ENCODE measurements around the gene CACNA1H. TPM values are rescaled to one million over a fixed set of nuclear protein-coding genes. Genes with fewer than 3 reads are reported as not detected.

The CACNA1H gene
- polyA plus RNA-seq, 1 experiment: 0.37 TPM

- Histone ChIP-seq H3K36me3 (ENCODE audit: control insufficient read depth, insufficient read depth, low read length) (no peaks in the 10 kb centered on the region), H3K4me3 (ENCODE audit: low read depth, low read length) (peak overlapping the region; percentile 31), H3K27me3 (ENCODE audit: control insufficient read depth, insufficient read depth, low read length) (peaks cover 10% of the 10 kb centered on the region)
- CTCF ChIA-PET: interaction anchor here (0.8 kb wide), 1 partner anchor 22 kb away, joined by 3 read pairs; no protein-coding TSS in a partner anchor
- no peak for TF ChIP-seq CTCF (IDR thresholded peaks at IDR 0.05; ENCODE audit: insufficient read depth, low read depth, low read length)
- no peak for DNase-seq (ENCODE audit: low read depth)
- POLR2A ChIA-PET: no interaction called here
Observed at GRCh38 chr16:1152123-1152638, 725 bp upstream of the CACNA1H start.

- Histone ChIP-seq H3K4me3 (ENCODE audit: low read depth, low read length) (no peak overlapping the region), H3K27me3 (ENCODE audit: control insufficient read depth, insufficient read depth, low read length) (peaks cover 10% of the 10 kb centered on the region), H3K36me3 (ENCODE audit: control insufficient read depth, insufficient read depth, low read length) (no peaks in the 10 kb centered on the region)
- TF ChIP-seq CTCF (IDR thresholded peaks at IDR 0.05; ENCODE audit: insufficient read depth, low read depth, low read length): no peak
- ChIA-PET CTCF (interaction anchor here (0.6 kb wide), 1 partner anchor 10 kb away, joined by 3 read pairs; no protein-coding TSS in a partner anchor), POLR2A (no interaction called here)
- no peak for DNase-seq (ENCODE audit: low read depth)
Observed at GRCh38 chr16:1153480-1154160, 714 bp downstream of the CACNA1H start.

GRCh38 chr16:1154291-1154886 is 1.5 kb downstream of the CACNA1H start:
- DNase-seq (ENCODE audit: low read depth): no peak
- no peaks in the 10 kb centered on the region for H3K36me3 ChIP-seq (ENCODE audit: control insufficient read depth, insufficient read depth, low read length)
- H3K27me3 ChIP-seq (ENCODE audit: control insufficient read depth, insufficient read depth, low read length): peaks cover 10% of the 10 kb centered on the region
- H3K4me3 ChIP-seq (ENCODE audit: low read depth, low read length): no peak overlapping the region
- TF ChIP-seq CTCF (IDR thresholded peaks at IDR 0.05; ENCODE audit: insufficient read depth, low read depth, low read length): no peak
- CTCF ChIA-PET: interaction anchor here (0.6 kb wide), 1 partner anchor 11 kb away, joined by 3 read pairs; no protein-coding TSS in a partner anchor
- POLR2A ChIA-PET: no interaction called here

- ChIA-PET POLR2A (no interaction called here), CTCF (no interaction called here)
- no peak for DNase-seq (ENCODE audit: low read depth)
- H3K36me3 ChIP-seq (ENCODE audit: control insufficient read depth, insufficient read depth, low read length): no peaks in the 10 kb centered on the region
- no peak for TF ChIP-seq CTCF (IDR thresholded peaks at IDR 0.05; ENCODE audit: insufficient read depth, low read depth, low read length)
- no peak overlapping the region for H3K4me3 ChIP-seq (ENCODE audit: low read depth, low read length)
- peaks cover 10% of the 10 kb centered on the region for H3K27me3 ChIP-seq (ENCODE audit: control insufficient read depth, insufficient read depth, low read length)
Observed at GRCh38 chr16:1154887-1155331, 2.0 kb downstream of the CACNA1H start.

- CTCF ChIA-PET: no interaction called here
- POLR2A ChIA-PET: no interaction called here
- no peak for DNase-seq (ENCODE audit: low read depth)
- no peak for TF ChIP-seq CTCF (IDR thresholded peaks at IDR 0.05; ENCODE audit: insufficient read depth, low read depth, low read length)
- H3K27me3 ChIP-seq (ENCODE audit: control insufficient read depth, insufficient read depth, low read length): peaks cover 10% of the 10 kb centered on the region
- H3K4me3 ChIP-seq (ENCODE audit: low read depth, low read length): no peak overlapping the region
- no peaks in the 10 kb centered on the region for H3K36me3 ChIP-seq (ENCODE audit: control insufficient read depth, insufficient read depth, low read length)
Observed at GRCh38 chr16:1155353-1156054, 2.6 kb downstream of the CACNA1H start.
